Measurements from ENCODE around the gene CIITA. TPM values are rescaled to one million over a fixed set of nuclear protein-coding genes. Genes with fewer than 3 reads are reported as not detected.

CIITA gene
- total RNA-seq, 1 experiment from 2014 or later, result 0.26 TPM

DNA sequence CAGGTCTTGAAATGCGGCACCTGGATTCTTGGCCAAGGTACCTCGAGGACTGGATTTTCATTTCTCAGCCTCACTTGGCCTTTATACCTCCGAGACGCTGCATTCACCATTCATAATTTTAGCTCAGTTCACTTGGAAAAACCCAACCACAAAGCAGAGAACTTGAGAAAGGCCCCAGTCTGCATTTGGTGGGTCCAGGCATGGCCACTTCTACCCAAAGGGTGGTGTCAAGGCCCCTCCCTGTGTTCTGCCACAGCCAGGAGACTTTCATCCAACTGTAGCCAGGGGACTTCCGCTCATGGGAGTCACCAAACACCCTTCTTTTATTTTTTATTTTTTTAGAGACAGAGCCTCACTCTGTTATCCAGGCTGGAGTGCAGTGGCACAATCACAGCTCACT is 43.7 kb upstream of the CIITA start:
- TF ChIP-seq, protein P1, sequence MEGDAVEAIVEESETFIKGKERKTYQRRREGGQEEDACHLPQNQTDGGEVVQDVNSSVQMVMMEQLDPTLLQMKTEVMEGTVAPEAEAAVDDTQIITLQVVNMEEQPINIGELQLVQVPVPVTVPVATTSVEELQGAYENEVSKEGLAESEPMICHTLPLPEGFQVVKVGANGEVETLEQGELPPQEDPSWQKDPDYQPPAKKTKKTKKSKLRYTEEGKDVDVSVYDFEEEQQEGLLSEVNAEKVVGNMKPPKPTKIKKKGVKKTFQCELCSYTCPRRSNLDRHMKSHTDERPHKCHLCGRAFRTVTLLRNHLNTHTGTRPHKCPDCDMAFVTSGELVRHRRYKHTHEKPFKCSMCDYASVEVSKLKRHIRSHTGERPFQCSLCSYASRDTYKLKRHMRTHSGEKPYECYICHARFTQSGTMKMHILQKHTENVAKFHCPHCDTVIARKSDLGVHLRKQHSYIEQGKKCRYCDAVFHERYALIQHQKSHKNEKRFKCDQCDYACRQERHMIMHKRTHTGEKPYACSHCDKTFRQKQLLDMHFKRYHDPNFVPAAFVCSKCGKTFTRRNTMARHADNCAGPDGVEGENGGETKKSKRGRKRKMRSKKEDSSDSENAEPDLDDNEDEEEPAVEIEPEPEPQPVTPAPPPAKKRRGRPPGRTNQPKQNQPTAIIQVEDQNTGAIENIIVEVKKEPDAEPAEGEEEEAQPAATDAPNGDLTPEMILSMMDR (IDR thresholded peaks at IDR 0.05), result no peak
- no peak for TF ChIP-seq NFYB (CRISPR knock-in tag; conservative IDR thresholded peaks at IDR 0.05; ENCODE audit: low read depth)
- TF ChIP-seq, protein P2, sequence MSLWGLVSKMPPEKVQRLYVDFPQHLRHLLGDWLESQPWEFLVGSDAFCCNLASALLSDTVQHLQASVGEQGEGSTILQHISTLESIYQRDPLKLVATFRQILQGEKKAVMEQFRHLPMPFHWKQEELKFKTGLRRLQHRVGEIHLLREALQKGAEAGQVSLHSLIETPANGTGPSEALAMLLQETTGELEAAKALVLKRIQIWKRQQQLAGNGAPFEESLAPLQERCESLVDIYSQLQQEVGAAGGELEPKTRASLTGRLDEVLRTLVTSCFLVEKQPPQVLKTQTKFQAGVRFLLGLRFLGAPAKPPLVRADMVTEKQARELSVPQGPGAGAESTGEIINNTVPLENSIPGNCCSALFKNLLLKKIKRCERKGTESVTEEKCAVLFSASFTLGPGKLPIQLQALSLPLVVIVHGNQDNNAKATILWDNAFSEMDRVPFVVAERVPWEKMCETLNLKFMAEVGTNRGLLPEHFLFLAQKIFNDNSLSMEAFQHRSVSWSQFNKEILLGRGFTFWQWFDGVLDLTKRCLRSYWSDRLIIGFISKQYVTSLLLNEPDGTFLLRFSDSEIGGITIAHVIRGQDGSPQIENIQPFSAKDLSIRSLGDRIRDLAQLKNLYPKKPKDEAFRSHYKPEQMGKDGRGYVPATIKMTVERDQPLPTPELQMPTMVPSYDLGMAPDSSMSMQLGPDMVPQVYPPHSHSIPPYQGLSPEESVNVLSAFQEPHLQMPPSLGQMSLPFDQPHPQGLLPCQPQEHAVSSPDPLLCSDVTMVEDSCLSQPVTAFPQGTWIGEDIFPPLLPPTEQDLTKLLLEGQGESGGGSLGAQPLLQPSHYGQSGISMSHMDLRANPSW (CRISPR knock-in tag; conservative IDR thresholded peaks at IDR 0.05; ENCODE audit: low read depth), result no peak
- TF ChIP-seq, protein P3, sequence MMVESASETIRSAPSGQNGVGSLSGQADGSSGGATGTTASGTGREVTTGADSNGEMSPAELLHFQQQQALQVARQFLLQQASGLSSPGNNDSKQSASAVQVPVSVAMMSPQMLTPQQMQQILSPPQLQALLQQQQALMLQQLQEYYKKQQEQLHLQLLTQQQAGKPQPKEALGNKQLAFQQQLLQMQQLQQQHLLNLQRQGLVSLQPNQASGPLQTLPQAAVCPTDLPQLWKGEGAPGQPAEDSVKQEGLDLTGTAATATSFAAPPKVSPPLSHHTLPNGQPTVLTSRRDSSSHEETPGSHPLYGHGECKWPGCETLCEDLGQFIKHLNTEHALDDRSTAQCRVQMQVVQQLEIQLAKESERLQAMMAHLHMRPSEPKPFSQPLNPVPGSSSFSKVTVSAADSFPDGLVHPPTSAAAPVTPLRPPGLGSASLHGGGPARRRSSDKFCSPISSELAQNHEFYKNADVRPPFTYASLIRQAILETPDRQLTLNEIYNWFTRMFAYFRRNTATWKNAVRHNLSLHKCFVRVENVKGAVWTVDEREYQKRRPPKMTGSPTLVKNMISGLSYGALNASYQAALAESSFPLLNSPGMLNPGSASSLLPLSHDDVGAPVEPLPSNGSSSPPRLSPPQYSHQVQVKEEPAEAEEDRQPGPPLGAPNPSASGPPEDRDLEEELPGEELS (CRISPR knock-in tag; IDR thresholded peaks at IDR 0.05), result no peak
- TF ChIP-seq CREB1 (CRISPR knock-in tag; IDR thresholded peaks at IDR 0.05), result no peak
- no peak for TF ChIP-seq ZBTB21 (CRISPR knock-in tag; IDR thresholded peaks at IDR 0.05; ENCODE audit: borderline replicate concordance)
- no peak for TF ChIP-seq ZNF219 (CRISPR knock-in tag; IDR thresholded peaks at IDR 0.05; ENCODE audit: borderline replicate concordance)
- TF ChIP-seq OVOL2 (CRISPR knock-in tag; IDR thresholded peaks at IDR 0.05; ENCODE audit: borderline replicate concordance), result no peak
- no peak for TF ChIP-seq SMAD4 (CRISPR knock-in tag; IDR thresholded peaks at IDR 0.05)
- TF ChIP-seq, protein P4, sequence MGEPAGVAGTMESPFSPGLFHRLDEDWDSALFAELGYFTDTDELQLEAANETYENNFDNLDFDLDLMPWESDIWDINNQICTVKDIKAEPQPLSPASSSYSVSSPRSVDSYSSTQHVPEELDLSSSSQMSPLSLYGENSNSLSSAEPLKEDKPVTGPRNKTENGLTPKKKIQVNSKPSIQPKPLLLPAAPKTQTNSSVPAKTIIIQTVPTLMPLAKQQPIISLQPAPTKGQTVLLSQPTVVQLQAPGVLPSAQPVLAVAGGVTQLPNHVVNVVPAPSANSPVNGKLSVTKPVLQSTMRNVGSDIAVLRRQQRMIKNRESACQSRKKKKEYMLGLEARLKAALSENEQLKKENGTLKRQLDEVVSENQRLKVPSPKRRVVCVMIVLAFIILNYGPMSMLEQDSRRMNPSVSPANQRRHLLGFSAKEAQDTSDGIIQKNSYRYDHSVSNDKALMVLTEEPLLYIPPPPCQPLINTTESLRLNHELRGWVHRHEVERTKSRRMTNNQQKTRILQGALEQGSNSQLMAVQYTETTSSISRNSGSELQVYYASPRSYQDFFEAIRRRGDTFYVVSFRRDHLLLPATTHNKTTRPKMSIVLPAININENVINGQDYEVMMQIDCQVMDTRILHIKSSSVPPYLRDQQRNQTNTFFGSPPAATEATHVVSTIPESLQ (CRISPR knock-in tag; IDR thresholded peaks at IDR 0.05), result no peak
- TF ChIP-seq NR2C2 (CRISPR knock-in tag; IDR thresholded peaks at IDR 0.05), result no peak
- TF ChIP-seq ZNF396 (CRISPR knock-in tag; IDR thresholded peaks at IDR 0.05; ENCODE audit: borderline replicate concordance), result no peak
- TF ChIP-seq ZNF317 (CRISPR knock-in tag; IDR thresholded peaks at IDR 0.05; ENCODE audit: borderline replicate concordance, low read depth), result no peak
- TF ChIP-seq, protein P5, sequence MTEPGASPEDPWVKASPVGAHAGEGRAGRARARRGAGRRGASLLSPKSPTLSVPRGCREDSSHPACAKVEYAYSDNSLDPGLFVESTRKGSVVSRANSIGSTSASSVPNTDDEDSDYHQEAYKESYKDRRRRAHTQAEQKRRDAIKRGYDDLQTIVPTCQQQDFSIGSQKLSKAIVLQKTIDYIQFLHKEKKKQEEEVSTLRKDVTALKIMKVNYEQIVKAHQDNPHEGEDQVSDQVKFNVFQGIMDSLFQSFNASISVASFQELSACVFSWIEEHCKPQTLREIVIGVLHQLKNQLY (CRISPR knock-in tag; IDR thresholded peaks at IDR 0.05), result no peak
- no peak for TF ChIP-seq ZNF232 (CRISPR knock-in tag; IDR thresholded peaks at IDR 0.05)
- TF ChIP-seq JAZF1 (CRISPR knock-in tag; IDR thresholded peaks at IDR 0.05), result no peak
- Mint-ChIP-seq H3K4me1 (no peaks in the 10 kb centered on the region), H3K27ac (no peak overlapping the region), H3K27me3 (ENCODE audit: low read depth) (no peaks in the 10 kb centered on the region), H3K36me3 (no peaks in the 10 kb centered on the region), H3K4me3 (no peak overlapping the region), H3K9me3 (peaks cover 6% of the 10 kb centered on the region)
- ChIA-PET POLR2A (interaction anchor here (0.5 kb wide), 1 partner anchor 37 kb away, joined by 3 read pairs; no protein-coding TSS in a partner anchor), CTCF (no interaction called here)
- DNase-seq (ENCODE audit: low spot score) (no peak), ATAC-seq (no peak)

DNA sequence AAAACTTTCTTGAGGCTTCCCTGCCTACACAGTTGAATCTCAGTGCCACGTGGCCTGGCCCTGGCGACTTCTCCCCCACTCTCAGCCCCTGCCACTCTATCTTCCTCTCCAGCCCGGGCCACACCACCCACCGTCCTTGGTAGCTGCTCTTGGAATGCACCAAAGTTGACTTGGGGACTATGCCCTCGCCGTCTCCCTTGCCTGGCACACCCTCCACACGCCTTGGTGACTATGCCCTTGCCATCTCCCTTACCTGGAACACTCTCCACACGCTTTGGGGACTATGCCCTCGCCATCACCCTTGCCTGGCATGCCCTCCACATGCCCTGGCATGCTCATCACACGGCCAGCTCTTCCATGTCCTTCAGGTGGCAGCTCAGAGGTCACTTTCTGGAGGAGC is 42.9 kb upstream of the CIITA start:
- ChIA-PET CTCF (no interaction called here), POLR2A (no interaction called here)
- Mint-ChIP-seq H3K27ac (no peak overlapping the region), H3K27me3 (ENCODE audit: low read depth) (no peaks in the 10 kb centered on the region), H3K4me1 (peaks cover 1% of the 10 kb centered on the region), H3K36me3 (no peaks in the 10 kb centered on the region), H3K4me3 (no peak overlapping the region), H3K9me3 (peaks cover 6% of the 10 kb centered on the region)
- DNase-seq (ENCODE audit: low spot score) (no peak), ATAC-seq (no peak)
- TF ChIP-seq MYBL2 (CRISPR knock-in tag; IDR thresholded peaks at IDR 0.05), result no peak
- TF ChIP-seq, protein P6, sequence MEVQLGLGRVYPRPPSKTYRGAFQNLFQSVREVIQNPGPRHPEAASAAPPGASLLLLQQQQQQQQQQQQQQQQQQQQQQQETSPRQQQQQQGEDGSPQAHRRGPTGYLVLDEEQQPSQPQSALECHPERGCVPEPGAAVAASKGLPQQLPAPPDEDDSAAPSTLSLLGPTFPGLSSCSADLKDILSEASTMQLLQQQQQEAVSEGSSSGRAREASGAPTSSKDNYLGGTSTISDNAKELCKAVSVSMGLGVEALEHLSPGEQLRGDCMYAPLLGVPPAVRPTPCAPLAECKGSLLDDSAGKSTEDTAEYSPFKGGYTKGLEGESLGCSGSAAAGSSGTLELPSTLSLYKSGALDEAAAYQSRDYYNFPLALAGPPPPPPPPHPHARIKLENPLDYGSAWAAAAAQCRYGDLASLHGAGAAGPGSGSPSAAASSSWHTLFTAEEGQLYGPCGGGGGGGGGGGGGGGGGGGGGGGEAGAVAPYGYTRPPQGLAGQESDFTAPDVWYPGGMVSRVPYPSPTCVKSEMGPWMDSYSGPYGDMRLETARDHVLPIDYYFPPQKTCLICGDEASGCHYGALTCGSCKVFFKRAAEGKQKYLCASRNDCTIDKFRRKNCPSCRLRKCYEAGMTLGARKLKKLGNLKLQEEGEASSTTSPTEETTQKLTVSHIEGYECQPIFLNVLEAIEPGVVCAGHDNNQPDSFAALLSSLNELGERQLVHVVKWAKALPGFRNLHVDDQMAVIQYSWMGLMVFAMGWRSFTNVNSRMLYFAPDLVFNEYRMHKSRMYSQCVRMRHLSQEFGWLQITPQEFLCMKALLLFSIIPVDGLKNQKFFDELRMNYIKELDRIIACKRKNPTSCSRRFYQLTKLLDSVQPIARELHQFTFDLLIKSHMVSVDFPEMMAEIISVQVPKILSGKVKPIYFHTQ (CRISPR knock-in tag; IDR thresholded peaks at IDR 0.05), result no peak
- TF ChIP-seq TEAD4 (CRISPR knock-in tag; IDR thresholded peaks at IDR 0.05), result no peak
- TF ChIP-seq SMAD4 (CRISPR knock-in tag; IDR thresholded peaks at IDR 0.05), result no peak
